Bone marrow (tissue), 2 donors: ENCODE measurements around the gene TPM1.
"Not testable (repeated sequence)": the region's sequence is repeated elsewhere in the genome, so short reads cannot be mapped to it uniquely, and the experiment has no call there.

Experiments
- DNase-seq, 2 donors: peaks; one replicate each; lab custom pipeline; 2025; lab: John Stamatoyannopoulos, UW

TPM1 gene

GRCh38 chr15:63041974-63042876 lies at the start of gene TPM1:
TPM1 (plus strand) TSS chr15:63042747; CDS start chr15:63042830, 83 bp downstream.
- DNase-seq = no peak

GRCh38 chr15:62993066-62993465 lies 49.5 kb upstream of the TPM1 start:
- no peak for DNase-seq

DNA sequence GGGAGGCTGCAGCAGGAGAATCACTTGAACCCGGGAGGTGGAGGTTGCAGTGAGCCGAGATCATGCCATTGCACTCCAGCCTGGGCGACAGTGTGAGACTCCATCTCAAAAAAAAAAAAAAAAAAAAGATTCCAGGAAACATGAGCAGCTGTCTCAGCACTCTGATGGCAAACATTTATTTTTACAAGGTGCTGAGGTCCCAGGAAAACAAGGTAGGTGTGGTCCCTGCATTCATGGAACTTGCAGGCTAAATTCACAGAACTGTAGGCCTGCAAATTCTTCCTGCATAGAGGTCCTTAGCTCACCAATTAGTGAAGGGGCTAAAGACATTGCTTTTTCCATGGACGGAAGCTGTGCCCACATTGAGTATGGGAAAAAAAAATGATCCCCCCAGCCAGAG lies 48.9 kb upstream of the TPM1 start:
- DNase-seq = not testable (repeated sequence)

DNA sequence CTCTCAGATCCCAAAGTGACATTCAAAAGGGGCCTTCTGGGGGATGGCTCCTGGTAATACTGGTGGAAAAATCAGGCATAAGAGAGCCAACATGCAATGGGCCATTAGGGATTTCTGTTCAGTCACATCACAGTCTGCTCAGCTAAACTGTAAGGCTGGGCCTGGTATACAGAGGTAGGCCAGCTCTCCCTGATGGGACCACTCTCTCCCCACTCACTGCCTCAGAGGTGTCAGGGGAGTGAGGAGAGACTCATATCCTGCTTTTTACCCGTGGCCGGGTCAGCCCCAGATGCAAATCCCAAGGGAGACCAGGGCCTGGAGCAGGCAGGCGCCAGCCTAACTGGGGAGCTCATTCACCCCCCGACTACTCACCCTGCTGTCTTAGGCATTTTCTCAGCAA lies 48.1 kb upstream of the TPM1 start:
- no peak for DNase-seq

- DNase-seq = no peak
Observed at GRCh38 chr15:62994975-62995681, 47.4 kb upstream of the TPM1 start.

GRCh38 chr15:62997441-62997840 lies 45.1 kb upstream of the TPM1 start:
- DNase-seq = no peak

DNA sequence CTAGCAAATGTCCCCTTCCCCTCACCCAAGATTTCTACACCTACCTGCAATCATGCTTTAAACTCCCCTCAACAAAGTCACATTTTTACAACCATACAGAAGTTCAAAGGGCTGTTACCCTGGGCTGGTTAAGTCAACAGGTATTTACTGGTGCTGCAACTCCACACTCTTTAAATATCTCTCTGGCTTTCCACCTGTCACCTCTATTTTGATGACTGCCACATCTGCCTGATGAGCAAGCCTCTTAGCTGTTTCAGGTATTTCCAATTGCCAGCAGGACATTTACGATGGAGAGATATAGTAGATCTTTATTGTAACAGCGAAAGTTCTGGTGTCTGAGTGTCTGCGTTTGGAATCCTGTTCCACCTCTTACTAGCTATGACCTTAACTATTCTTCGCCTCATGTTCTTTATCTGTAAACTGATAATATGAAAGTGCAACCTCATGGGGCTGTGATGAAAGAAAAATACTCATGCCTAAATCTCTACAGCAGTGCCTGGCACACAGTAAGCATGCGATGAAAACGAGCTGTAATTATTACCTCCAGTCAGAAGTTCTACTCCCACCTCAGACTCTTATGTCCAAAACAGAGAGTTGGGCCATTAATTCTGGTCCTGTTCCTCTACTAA lies 44.2 kb upstream of the TPM1 start:
- DNase-seq = no peak

- DNase-seq = no peak
Observed at GRCh38 chr15:62999178-62999577, 43.4 kb upstream of the TPM1 start.

DNA sequence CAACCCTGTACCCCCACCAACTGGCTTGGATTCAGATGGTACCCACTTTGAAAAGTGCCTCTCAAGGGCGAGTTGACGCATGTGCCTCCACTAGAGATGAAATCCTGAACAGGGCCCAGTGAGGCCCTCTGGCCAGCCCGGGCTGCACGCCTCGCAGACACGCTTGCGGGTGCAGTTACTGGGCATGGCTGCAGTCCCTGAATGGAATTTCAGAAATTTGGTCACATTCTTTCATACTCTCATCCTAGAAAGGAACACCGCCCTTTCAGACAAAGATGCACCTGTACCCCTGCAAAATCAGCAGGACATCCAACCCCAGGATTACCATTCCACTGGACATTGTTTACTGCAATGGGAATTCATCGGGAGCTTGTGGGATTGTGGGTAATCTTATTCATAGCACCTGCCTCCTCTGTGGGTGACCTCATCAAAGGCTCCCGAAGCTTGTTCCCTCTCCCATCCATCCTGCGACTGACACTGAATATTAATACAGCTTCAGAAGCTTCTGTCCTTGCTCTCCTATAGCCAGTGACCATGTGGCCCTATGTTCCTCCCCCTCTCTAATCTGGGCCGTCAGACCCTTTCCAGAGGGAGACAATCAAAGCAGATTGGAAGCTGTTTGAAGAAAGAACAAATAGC lies 42.5 kb upstream of the TPM1 start:
- no peak for DNase-seq

GRCh38 chr15:63000706-63001105 lies 41.8 kb upstream of the TPM1 start:
- DNase-seq = no peak

DNA sequence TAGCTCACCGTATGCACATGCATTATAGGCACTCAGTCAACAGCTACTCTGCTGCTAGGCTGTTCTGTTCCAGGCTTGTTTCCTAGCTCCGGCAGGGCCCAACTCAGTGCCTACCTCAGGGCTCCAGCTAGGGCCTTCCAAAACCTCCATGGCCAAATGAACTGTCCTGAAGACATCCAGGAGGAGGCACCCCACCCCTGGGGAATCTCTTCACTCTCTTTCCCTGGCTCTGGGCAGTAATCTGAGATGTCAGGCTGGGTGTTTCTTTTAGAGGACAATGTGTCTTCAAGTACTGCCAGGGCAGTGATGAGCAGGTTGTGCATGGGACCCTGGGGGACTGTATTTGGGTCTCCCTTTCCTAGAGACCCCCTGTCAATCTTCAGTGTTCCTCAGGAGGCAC lies 38.3 kb upstream of the TPM1 start:
- no peak for DNase-seq

DNA sequence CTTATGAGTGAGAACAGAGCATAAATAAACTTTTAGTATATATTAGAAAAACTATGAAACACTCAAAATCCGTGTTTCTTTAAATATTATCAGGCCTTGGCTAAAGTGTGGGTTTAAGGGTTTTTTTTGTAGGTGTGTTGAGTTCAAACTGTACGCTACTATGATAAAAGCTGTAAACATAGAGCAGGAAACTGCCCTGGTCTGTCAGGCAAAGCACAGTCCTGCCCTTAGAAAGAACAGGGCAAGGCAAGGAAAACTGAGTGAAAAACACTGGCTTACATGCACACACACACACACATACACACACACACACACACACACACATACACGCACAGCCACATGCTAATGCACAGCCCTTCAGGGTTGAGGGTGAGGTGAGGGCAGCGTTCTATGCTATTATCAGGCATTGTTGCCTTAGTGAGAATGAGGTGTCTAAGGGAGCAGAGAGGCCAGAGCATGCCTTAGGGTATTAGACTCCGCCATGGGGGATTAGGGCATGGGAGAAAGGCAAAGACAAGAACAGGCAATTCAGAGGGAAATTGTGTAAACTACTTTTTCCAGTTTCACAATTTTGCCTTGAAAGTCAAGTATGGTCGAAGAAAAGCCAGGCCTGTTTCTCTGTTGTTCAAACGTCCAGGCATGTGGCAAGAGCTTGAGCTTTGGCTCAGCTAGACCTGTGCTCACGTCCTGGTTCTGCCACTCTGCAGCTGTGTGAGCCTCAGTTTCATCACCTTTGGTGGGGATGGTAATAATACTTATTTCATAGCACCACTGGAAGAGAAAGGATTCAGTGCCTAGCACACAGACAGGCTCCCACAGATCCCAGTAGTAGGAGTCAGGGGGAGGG lies 36.3 kb upstream of the TPM1 start:
- DNase-seq = no peak

DNA sequence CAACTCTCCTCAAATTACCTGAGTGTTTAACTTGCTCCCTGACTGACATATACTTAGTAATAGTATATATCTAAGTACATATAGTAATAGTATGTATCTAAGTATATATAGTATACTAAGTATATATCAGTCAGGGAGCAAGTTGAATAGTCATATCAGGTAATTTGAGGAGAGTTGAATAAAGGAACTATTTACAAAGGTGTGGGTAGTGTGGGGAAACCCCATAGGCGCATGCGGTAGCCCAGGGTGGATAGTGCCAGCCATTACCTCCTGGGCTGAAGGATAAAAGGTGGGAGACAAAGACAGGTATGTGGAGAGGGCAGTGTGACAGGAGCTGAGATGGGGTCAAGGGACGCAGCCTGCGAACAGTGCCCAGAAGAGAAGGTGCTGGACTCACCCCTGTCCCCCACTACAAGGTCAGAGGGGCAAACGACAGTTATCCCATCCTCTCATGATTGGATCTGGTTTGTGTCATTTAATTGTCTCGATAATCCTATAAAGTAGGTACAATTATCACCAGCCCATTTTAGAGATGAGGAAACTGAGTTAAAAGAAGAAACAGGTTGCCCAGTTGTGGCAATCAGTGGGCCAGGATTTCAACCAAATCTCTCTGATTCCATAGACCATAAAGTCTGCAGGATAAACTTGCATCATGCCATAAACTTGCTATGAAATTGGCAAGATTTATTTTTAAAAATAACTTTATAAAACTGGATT lies 34.1 kb upstream of the TPM1 start:
- DNase-seq = no peak

DNA sequence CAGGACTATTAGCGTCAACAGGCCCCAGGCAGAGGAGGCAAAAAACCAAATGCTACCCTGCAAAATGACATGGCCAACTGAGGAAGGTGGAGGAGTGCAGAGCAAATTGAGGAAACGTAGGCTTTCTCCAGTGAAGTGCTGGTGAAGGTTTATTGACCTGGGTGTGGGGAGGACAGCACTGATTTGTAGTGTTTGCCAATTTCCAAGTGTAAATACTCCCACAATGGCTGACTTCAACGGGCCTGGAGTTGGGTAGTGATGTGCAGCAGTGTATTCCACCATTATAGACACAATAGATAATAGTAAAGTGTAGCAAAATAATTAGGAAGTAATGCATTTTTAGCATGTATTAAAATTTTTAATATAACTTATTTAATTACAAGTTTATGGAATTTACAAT lies 32.2 kb upstream of the TPM1 start:
- no peak for DNase-seq

DNA sequence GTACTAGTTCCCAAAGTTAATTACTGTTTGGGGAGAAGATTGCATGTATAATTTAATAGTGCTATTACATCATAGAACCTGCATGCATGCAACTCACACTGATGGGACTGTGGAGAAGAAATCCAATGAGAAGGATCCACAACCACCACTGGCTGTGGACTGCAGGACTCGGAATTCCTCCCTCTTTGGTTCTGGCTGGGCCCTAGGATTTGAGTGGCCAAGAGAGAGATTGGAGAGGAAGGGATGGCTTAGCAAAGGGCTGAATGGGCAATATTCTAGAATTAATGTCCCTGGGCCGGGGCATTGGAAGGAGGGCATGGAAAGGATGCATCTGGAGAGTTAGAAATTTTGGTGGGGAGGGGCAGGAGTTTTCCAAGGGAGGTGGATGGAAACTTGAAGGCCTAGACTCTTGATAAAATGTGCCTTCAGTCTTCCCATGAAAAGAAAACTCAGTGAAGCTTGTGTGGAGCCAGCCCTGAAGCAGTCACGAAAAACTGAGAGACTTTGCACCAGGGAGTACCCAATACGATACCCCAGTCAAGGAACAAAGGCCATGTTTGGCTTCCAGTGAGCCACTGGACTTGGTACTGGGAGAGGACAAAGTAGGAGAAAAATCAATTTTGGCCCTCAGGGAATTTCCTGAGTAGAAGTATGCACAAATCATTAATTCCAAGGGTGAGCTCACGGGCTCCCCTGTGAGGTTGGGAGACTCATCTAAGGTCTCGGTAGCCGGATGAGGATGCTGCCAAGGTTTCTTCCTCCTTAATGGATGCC lies 31.4 kb upstream of the TPM1 start:
- DNase-seq = no peak

- no peak for DNase-seq
Observed at GRCh38 chr15:63012444-63012843, 30.1 kb upstream of the TPM1 start.

DNA sequence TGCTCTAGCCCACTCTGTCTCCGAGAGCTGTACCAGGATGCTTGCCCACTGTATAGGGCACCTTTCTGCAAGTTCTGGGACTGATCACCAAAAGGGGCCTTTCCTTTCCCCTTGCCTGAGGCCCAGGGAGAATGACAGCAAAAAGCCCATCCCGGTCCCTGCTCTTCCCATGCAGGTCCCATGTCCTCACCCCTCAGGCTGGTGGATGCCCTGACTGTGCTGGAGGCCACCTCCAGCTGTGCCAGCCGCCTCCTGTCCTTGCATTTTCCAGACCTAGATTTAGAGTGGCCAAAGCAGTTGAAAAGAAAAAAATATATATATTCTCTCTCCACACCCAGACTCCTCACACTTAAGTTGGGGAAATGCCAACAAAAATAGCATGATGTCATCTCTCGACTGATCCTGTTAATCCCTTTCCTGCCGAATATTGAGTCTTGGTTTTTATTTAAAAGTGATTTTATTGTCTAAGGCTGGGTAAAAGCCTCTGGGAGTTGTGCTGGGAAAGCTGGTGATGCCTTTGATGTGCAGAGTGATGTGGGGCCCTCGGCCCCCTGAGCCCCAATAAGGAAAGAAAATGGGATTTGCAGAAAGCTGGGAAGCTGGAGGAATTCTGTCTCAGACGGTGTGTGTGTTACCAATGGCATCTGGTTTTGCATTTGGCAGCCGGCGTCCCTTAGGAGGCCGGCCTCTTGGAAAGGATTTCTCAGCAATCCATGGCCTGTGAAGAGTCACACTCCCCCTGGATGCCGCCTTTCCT lies 29.3 kb upstream of the TPM1 start:
- no peak for DNase-seq

DNA sequence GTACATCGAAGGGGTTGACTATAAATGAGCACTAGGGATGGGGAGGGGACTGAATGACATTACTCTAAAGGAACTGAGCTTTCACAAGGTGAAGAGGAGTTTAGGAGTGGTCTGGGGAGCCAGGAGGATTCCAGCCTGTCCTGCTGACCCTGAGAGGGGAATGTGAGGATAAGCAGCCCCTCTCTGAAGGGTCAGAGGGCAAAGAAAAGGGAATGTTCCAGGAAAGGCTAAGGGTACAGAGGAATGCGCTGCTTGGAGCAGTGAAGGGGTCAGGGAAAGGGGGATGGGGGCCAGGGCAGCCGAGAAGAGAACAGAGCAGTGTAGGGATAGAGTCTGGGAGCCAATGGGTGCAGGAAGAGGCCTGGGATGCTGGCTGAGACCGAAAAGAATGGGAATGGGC lies 28.0 kb upstream of the TPM1 start:
- DNase-seq = no peak

GRCh38 chr15:63015618-63016017 lies 26.9 kb upstream of the TPM1 start:
- DNase-seq = no peak
